Measurements from ENCODE around the gene RAB27A. TPM values are rescaled to one million over a fixed set of nuclear protein-coding genes. Genes with fewer than 3 reads are reported as not detected.

RAB27A gene
- total RNA-seq, 1 donor from 2014 or later: 26.7 TPM

DNA sequence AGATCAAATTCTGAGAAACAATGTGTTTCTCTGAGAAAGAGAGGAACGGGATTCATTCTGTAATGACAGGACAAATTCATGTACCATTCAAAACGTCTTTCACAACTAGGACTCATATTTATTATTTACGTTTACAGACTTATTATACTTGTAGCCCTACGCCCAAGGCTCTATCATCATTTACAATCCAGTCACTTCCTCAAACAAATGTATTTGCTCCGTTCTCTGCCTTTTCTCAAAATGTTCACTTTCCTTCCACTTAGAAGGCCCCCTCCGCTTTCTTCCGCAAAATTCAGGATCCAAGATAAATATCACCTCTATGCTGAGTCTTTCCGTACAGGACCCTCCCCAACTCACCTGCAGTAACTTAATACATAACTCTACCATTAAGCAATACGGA, 93.6 kb downstream of the RAB27A start:
- H3K27me3 Mint-ChIP-seq: no peaks in the 10 kb centered on the region
- peaks cover 2% of the 10 kb centered on the region for H3K9me3 Mint-ChIP-seq
- H3K4me3 Mint-ChIP-seq: no peak overlapping the region
- H3K4me1 Mint-ChIP-seq: peaks cover 9% of the 10 kb centered on the region
- ChIA-PET POLR2A (interaction anchor here (1.0 to 2.4 kb wide), 4 partner anchors 26 to 212 kb away, joined by 3 to 33 read pairs (median 21); partner anchors contain the start of genes CCPG1, PIERCE2, PIGB and PIGBOS1), CTCF (interaction anchor here (1.1 to 2.2 kb wide), 3 partner anchors 22 to 239 kb away, joined by 3 to 7 read pairs (median 6); partner anchors contain the start of genes PIGB and PIGBOS1)
- ATAC-seq (ENCODE audit: low read depth) (no peak), DNase-seq (no peak)
- intact Hi-C loops (cut with micrococcal nuclease): loop anchor here (1.0 to 5.0 kb wide), 3 partner anchors 212 to 446 kb away; partner anchors contain the start of genes CCPG1 and PIERCE2
- peaks cover 28% of the 10 kb centered on the region for H3K36me3 Mint-ChIP-seq (ENCODE audit: low read depth)
- TF ChIP-seq, protein P1, sequence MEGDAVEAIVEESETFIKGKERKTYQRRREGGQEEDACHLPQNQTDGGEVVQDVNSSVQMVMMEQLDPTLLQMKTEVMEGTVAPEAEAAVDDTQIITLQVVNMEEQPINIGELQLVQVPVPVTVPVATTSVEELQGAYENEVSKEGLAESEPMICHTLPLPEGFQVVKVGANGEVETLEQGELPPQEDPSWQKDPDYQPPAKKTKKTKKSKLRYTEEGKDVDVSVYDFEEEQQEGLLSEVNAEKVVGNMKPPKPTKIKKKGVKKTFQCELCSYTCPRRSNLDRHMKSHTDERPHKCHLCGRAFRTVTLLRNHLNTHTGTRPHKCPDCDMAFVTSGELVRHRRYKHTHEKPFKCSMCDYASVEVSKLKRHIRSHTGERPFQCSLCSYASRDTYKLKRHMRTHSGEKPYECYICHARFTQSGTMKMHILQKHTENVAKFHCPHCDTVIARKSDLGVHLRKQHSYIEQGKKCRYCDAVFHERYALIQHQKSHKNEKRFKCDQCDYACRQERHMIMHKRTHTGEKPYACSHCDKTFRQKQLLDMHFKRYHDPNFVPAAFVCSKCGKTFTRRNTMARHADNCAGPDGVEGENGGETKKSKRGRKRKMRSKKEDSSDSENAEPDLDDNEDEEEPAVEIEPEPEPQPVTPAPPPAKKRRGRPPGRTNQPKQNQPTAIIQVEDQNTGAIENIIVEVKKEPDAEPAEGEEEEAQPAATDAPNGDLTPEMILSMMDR (IDR thresholded peaks at IDR 0.05): no peak
- H3K27ac Mint-ChIP-seq: no peak overlapping the region

DNA sequence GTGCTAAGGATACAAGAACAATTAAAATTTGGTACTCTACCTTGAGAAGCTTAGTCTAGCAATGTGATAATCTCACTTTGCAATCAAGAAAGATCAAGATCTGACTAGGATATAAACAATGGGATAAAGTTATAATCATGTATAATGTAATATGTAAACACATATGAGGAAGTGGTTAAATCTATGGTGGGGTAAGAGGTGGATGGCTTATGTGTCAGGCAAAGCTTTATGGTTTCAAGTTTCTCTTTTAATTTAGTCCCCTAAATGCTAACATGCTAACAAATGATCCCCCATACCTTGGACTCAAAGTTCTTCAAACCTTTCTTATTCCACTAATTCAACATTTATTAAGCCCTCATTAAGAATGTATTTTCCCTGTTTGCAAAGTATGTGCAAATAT, 95.4 kb downstream of the RAB27A start:
- H3K4me3 Mint-ChIP-seq: peak overlapping the region; percentile 6
- ChIA-PET POLR2A (interaction anchor here (1.4 kb wide), 1 partner anchor 28 kb away, joined by 3 read pairs; no protein-coding TSS in a partner anchor), CTCF (no interaction called here)
- peaks cover under 1% of the 10 kb centered on the region for H3K9me3 Mint-ChIP-seq
- H3K4me1 Mint-ChIP-seq: peaks cover 9% of the 10 kb centered on the region
- no peak overlapping the region for H3K27ac Mint-ChIP-seq
- intact Hi-C loops (cut with micrococcal nuclease): no loop called here
- TF ChIP-seq, protein P1 (IDR thresholded peaks at IDR 0.05): no peak
- ATAC-seq (ENCODE audit: low read depth) (no peak), DNase-seq (no peak)
- H3K27me3 Mint-ChIP-seq: no peaks in the 10 kb centered on the region
- H3K36me3 Mint-ChIP-seq (ENCODE audit: low read depth): peaks cover 42% of the 10 kb centered on the region

- Mint-ChIP-seq H3K4me1 (peaks cover 10% of the 10 kb centered on the region), H3K4me3 (no peak overlapping the region), H3K36me3 (ENCODE audit: low read depth) (peaks cover 87% of the 10 kb centered on the region), H3K9me3 (no peaks in the 10 kb centered on the region), H3K27ac (no peak overlapping the region), H3K27me3 (no peaks in the 10 kb centered on the region)
- POLR2A ChIA-PET: no interaction called here
- CTCF ChIA-PET: no interaction called here
- DNase-seq (no peak), ATAC-seq (ENCODE audit: low read depth) (no peak)
- TF ChIP-seq, protein P1 (IDR thresholded peaks at IDR 0.05): no peak
- intact Hi-C loops (cut with micrococcal nuclease): loop anchor here (5.0 kb wide), 1 partner anchor 36 kb away; no protein-coding TSS in a partner anchor
Observed at GRCh38 chr15:55186331-55186730, 103.3 kb downstream of the RAB27A start.

DNA sequence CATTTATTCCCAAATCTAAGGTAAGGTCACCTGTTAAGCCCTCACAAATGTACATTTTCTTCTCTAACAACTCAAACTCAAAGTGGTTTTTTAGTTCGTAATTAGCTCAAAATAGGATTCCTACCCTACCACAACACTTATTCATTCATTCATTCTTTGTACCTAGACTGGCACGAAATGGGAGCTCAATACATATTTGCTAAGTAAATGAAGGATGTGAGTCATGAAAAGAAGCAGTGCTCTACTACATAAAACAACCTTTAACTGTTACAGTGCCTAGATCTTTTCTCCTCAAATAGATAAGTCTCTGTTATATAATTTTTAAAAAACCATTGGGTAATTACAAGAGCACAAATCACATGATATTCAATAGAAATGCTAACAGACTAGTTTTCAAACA, 105.9 kb downstream of the RAB27A start:
- no peak for DNase-seq
- no peak for ATAC-seq (ENCODE audit: low read depth)
- POLR2A ChIA-PET: no interaction called here
- intact Hi-C loops (cut with micrococcal nuclease): no loop called here
- no peaks in the 10 kb centered on the region for H3K9me3 Mint-ChIP-seq
- TF ChIP-seq, protein P1 (IDR thresholded peaks at IDR 0.05): no peak
- CTCF ChIA-PET: interaction anchor here (0.9 to 1.4 kb wide), 2 partner anchors 14 to 16 kb away, joined by 3 read pairs; no protein-coding TSS in a partner anchor
- no peak overlapping the region for H3K4me3 Mint-ChIP-seq
- H3K27me3 Mint-ChIP-seq: no peaks in the 10 kb centered on the region
- H3K27ac Mint-ChIP-seq: no peak overlapping the region
- H3K36me3 Mint-ChIP-seq (ENCODE audit: low read depth): peaks cover 91% of the 10 kb centered on the region
- peaks cover 10% of the 10 kb centered on the region for H3K4me1 Mint-ChIP-seq

- Mint-ChIP-seq H3K27ac (no peak overlapping the region), H3K27me3 (no peaks in the 10 kb centered on the region), H3K4me1 (no peaks in the 10 kb centered on the region), H3K9me3 (no peaks in the 10 kb centered on the region), H3K36me3 (ENCODE audit: low read depth) (peaks cover 83% of the 10 kb centered on the region), H3K4me3 (no peak overlapping the region)
- no peak for ATAC-seq (ENCODE audit: low read depth)
- ChIA-PET CTCF (no interaction called here), POLR2A (interaction anchor here (2.2 kb wide), 1 partner anchor 18 kb away, joined by 4 read pairs; the partner anchor contains the start of gene RSL24D1)
- DNase-seq: no peak
- intact Hi-C loops (cut with micrococcal nuclease): no loop called here
- TF ChIP-seq, protein P1 (IDR thresholded peaks at IDR 0.05): no peak
Observed at GRCh38 chr15:55179141-55179540, 110.5 kb downstream of the RAB27A start.
